DOHH2 (cell line): ENCODE measurements around the gene MYO15A.

Experiments used
- H3F3A ChIP-seq: fragments of 200-600 bp; sonication (generic), shearing (Covaris generic); 2 replicates; pipeline ENCODE4 v1.6.0; 2016; ENCODE audit warnings: antibody characterized with exemption, mild to moderate bottlenecking; ENCODE audit not compliant: control insufficient read depth, insufficient read depth
- H3K27ac ChIP-seq: fragments of 200-600 bp; sonication (generic); 2 replicates; pipeline ENCODE4 v1.5.1; 2014; ENCODE audit warnings: low read depth, mild to moderate bottlenecking, low read length, moderate library complexity
- H3K27me3 ChIP-seq: fragments of 200-600 bp; sonication (generic); 2 replicates; pipeline ENCODE4 v1.6.1; 2014; ENCODE audit warnings: mild to moderate bottlenecking, low read length, mixed read lengths; ENCODE audit not compliant: control insufficient read depth
- H3K36me3 ChIP-seq: fragments of 200-600 bp; sonication (generic); 2 replicates; pipeline ENCODE4 v1.6.1; 2014; ENCODE audit warnings: mild to moderate bottlenecking, low read length, moderate library complexity, mixed read lengths; ENCODE audit not compliant: control insufficient read depth
- H3K4me1 ChIP-seq: fragments of 200-600 bp; sonication (generic); 2 replicates; pipeline ENCODE4 v1.6.1; 2014; ENCODE audit warnings: mild to moderate bottlenecking, low read length, mixed read lengths; ENCODE audit not compliant: control insufficient read depth
- H3K4me2 ChIP-seq: fragments of 200-600 bp; sonication (generic); 2 replicates; pipeline ENCODE4 v1.6.0; 2014; ENCODE audit warnings: mild to moderate bottlenecking, low read length, moderate library complexity
- H3K4me3 ChIP-seq: fragments of 200-600 bp; sonication (generic); 2 replicates; pipeline ENCODE4 v1.5.1; 2014; ENCODE audit warnings: mild to moderate bottlenecking, low read length, mixed read lengths
- H3K79me2 ChIP-seq: fragments of 200-600 bp; sonication (generic); 2 replicates; pipeline ENCODE4 v1.6.1; 2014; ENCODE audit warnings: mild to moderate bottlenecking, low read length, mixed read lengths; ENCODE audit not compliant: control insufficient read depth
- H3K9me2 ChIP-seq: fragments of 200-600 bp; sonication (generic); replicated peaks from 2 replicates; pipeline ENCODE4 v1.6.1; 2014; ENCODE audit warnings: mild to moderate bottlenecking, low read length, mixed read lengths; ENCODE audit not compliant: control insufficient read depth
- H3K9me3 ChIP-seq: fragments of 200-600 bp; sonication (generic); 2 replicates; pipeline ENCODE4 v1.6.1; 2014; ENCODE audit warnings: antibody characterized with exemption, low read length, mixed read lengths; ENCODE audit not compliant: control insufficient read depth, insufficient read depth
- H4K20me1 ChIP-seq: fragments of 200-600 bp; sonication (generic); 2 replicates; pipeline ENCODE4 v1.6.0; 2014; ENCODE audit warnings: low read depth, mild to moderate bottlenecking, antibody characterized with exemption, low read length, moderate library complexity; ENCODE audit not compliant: control insufficient read depth, insufficient read depth
- EZH2phosphoT487 ChIP-seq: fragments of 200-600 bp; sonication (generic); IDR thresholded peaks from 2 replicates; pipeline ENCODE4 v1.6.1; 2017; ENCODE audit warnings: borderline replicate concordance, mild to moderate bottlenecking, antibody characterized with exemption, low read length, moderate library complexity, mixed read lengths
- TF ChIP-seq, protein P1 (sequence below): fragments of 200-600 bp; sonication (generic); IDR thresholded peaks from one replicate; pipeline ENCODE4 v1.5.1; 2014; ENCODE audit warnings: antibody characterized with exemption, mild to moderate bottlenecking, low read depth, low read length; ENCODE audit not compliant: poor library complexity, severe bottlenecking

MYO15A gene

GRCh38 chr17:18167421-18167820 is 58.9 kb downstream of the MYO15A start:
- no peaks in the 10 kb centered on the region for H3K27me3 ChIP-seq
- no peaks in the 10 kb centered on the region for H3K36me3 ChIP-seq

DNA sequence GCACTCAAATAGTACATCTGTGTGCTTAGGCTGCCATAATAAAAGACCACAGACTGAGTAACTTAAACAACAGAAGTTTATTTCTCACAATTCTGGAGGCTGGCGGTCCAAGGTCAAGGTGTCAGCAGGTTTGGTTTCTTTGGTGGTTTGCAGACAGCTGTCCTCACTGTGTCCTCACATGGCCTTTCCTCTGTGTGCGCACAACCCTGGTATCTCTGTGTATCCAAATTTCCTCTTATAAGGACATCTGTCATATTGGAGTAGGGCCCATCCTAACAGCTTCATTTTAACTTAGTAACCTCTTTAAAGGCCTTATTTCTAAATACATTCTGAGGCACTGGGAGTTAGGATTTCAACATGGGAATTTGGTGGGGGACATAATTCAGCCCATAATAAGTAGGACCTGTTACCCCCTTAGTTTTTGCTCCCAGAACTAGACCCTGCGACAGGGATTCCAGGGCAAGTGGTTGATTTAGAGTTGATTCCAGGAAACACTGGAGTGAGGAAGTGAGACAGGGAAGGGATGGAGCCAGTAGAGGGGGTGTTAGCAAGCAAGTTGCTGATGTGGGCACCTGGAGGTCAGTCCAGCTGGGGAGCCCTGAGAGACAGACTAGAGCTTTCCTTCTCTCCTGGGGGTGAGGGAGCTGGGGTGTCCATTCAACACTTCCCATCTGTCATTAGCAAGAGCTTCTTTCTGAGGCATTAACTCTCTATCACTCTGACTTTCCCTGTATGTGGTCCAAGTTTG is 64.1 kb downstream of the MYO15A start:
- H3K9me2 ChIP-seq, result no peaks in the 10 kb centered on the region
- H3K4me3 ChIP-seq, result no peak overlapping the region
- no peaks in the 10 kb centered on the region for H3K9me3 ChIP-seq
- no peak overlapping the region for H3K4me2 ChIP-seq
- no peaks in the 10 kb centered on the region for H3K79me2 ChIP-seq
- H3K27ac ChIP-seq, result no peak overlapping the region
- peaks cover 10% of the 10 kb centered on the region for H3K4me1 ChIP-seq
- no peak for TF ChIP-seq EZH2phosphoT487
- TF ChIP-seq, protein P1, sequence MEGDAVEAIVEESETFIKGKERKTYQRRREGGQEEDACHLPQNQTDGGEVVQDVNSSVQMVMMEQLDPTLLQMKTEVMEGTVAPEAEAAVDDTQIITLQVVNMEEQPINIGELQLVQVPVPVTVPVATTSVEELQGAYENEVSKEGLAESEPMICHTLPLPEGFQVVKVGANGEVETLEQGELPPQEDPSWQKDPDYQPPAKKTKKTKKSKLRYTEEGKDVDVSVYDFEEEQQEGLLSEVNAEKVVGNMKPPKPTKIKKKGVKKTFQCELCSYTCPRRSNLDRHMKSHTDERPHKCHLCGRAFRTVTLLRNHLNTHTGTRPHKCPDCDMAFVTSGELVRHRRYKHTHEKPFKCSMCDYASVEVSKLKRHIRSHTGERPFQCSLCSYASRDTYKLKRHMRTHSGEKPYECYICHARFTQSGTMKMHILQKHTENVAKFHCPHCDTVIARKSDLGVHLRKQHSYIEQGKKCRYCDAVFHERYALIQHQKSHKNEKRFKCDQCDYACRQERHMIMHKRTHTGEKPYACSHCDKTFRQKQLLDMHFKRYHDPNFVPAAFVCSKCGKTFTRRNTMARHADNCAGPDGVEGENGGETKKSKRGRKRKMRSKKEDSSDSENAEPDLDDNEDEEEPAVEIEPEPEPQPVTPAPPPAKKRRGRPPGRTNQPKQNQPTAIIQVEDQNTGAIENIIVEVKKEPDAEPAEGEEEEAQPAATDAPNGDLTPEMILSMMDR, result no peak
- H3F3A ChIP-seq, result no peaks in the 10 kb centered on the region
- no peaks in the 10 kb centered on the region for H4K20me1 ChIP-seq
- no peaks in the 10 kb centered on the region for H3K27me3 ChIP-seq
- no peaks in the 10 kb centered on the region for H3K36me3 ChIP-seq

More at GRCh38 chr17:18167421-18167820, 58.9 kb downstream of the MYO15A start:
- Histone ChIP-seq H3K9me3 (no peaks in the 10 kb centered on the region; the same call in 1 of the 2 replicates), H3F3A (no peaks in the 10 kb centered on the region), H3K4me3 (no peak overlapping the region), H4K20me1 (no peaks in the 10 kb centered on the region), H3K4me2 (no peak overlapping the region), H3K9me2 (no peaks in the 10 kb centered on the region), H3K79me2 (no peaks in the 10 kb centered on the region), H3K4me1 (no peaks in the 10 kb centered on the region), H3K27ac (no peak overlapping the region)
- TF ChIP-seq, protein P1, result no peak
- TF ChIP-seq EZH2phosphoT487, result no peak

GRCh38 chr17:18173740-18174139 is 65.2 kb downstream of the MYO15A start:
- Histone ChIP-seq H3K9me2 (no peaks in the 10 kb centered on the region), H3K4me3 (no peak overlapping the region), H3K27me3 (no peaks in the 10 kb centered on the region), H3K4me2 (no peak overlapping the region), H3F3A (no peaks in the 10 kb centered on the region), H3K9me3 (no peaks in the 10 kb centered on the region), H3K4me1 (peaks cover 10% of the 10 kb centered on the region), H3K36me3 (no peaks in the 10 kb centered on the region), H3K79me2 (no peaks in the 10 kb centered on the region), H3K27ac (no peak overlapping the region), H4K20me1 (no peaks in the 10 kb centered on the region)
- TF ChIP-seq EZH2phosphoT487, result no peak

- Histone ChIP-seq H3K36me3 (no peaks in the 10 kb centered on the region), H3K27me3 (no peaks in the 10 kb centered on the region), H4K20me1 (no peaks in the 10 kb centered on the region), H3K4me1 (peaks cover 10% of the 10 kb centered on the region), H3K27ac (no peak overlapping the region), H3K4me3 (no peak overlapping the region), H3K9me3 (no peaks in the 10 kb centered on the region), H3K4me2 (peak overlapping the region; percentile 16; the same call in 1 of the 2 replicates), H3K79me2 (no peaks in the 10 kb centered on the region), H3K9me2 (no peaks in the 10 kb centered on the region), H3F3A (no peaks in the 10 kb centered on the region)
- TF ChIP-seq, protein P1, result no peak
- no peak for TF ChIP-seq EZH2phosphoT487
Measured at GRCh38 chr17:18176176-18176575, 67.6 kb downstream of the MYO15A start.
